Testis (tissue), 3 donors: ENCODE data around the gene ZFPM1. TPM values are rescaled to one million over a fixed set of nuclear protein-coding genes. Genes with fewer than 3 reads are reported as not detected.

Experiments
- DNase-seq: peaks from one replicate; pipeline ENCODE4 v3.0.0-alpha.2; 2019
- H3K27ac ChIP-seq, 2 donors: fragments of 200-600 bp; sonication (generic); one replicate each; pipeline ENCODE4 v1.5.1; 2019
- H3K27me3 ChIP-seq: fragments of 200-600 bp; sonication (generic); one replicate; pipeline ENCODE4 v1.5.1; 2019
- H3K36me3 ChIP-seq: fragments of 200-600 bp; sonication (generic); one replicate; pipeline ENCODE4 v1.5.1; 2017; ENCODE audit warnings: low read depth; ENCODE audit errors: missing control alignments
- H3K4me1 ChIP-seq: fragments of 200-600 bp; sonication (generic); one replicate; pipeline ENCODE4 v1.5.1; 2019
- H3K4me3 ChIP-seq, 2 donors: fragments of 200-600 bp; sonication (generic); one replicate each; pipeline ENCODE4 v1.5.1; 2017 to 2019
- H3K9me3 ChIP-seq: fragments of 200-600 bp; sonication (generic); one replicate; pipeline ENCODE4 v1.5.1; 2017
- CTCF ChIP-seq, 3 experiments: fragments of 450-650 bp in 2 of 3; fragments of 200-600 bp in 1 of 3; sonication (generic) in 1 of 3; IDR thresholded peaks; one replicate each; pipeline ENCODE4 v1.5.1; 2016 to 2019; ENCODE audit warnings: antibody characterized with exemption in 3 of 3, mild to moderate bottlenecking in 2 of 3, moderate library complexity in 1 of 3
- POLR2A ChIP-seq: fragments of 450-650 bp; IDR thresholded peaks from one replicate; pipeline ENCODE4 v1.6.1; 2017; ENCODE audit warnings: antibody characterized with exemption, mild to moderate bottlenecking, moderate library complexity
- WGBS, 2 donors: methylation state at CpG; one replicate each; pipeline ENCODE4 v1.1.5; 2018; 5-methylcytosine and 5-hydroxymethylcytosine counted together
- intact Hi-C: fragments of 100-400 bp; cut with DNase I; formaldehyde crosslinking; loops from one replicate; pipeline ENCODE4 v1.15.1; 2023; ENCODE audit warnings: low total_unique reads
- polyA plus RNA-seq: library from polyadenylated mRNA; stranded (reverse); fragments of 350-450 nt; fragmentation: Illumina TruSeq; extraction: RNeasy Lipid Tissue Mini Kit (QIAGEN cat#74804); gene quantifications from one replicate; pipeline ENCODE4 v1.2.3, GENCODE V29; 2014; ENCODE audit warnings: low read depth, low replicate concordance; ENCODE audit not compliant: insufficient read depth
- total RNA-seq, 2 donors: library from RNA; depleted of rRNA; stranded (reverse); fragments of >200 nt; gene quantifications; one replicate each; pipeline ENCODE4 v1.2.3, GENCODE V29; 2016

Gene ZFPM1
- total and polyA plus RNA-seq, 3 donors from 2014 or later = 12.8 to 25.1 (median 23.9) TPM

DNA sequence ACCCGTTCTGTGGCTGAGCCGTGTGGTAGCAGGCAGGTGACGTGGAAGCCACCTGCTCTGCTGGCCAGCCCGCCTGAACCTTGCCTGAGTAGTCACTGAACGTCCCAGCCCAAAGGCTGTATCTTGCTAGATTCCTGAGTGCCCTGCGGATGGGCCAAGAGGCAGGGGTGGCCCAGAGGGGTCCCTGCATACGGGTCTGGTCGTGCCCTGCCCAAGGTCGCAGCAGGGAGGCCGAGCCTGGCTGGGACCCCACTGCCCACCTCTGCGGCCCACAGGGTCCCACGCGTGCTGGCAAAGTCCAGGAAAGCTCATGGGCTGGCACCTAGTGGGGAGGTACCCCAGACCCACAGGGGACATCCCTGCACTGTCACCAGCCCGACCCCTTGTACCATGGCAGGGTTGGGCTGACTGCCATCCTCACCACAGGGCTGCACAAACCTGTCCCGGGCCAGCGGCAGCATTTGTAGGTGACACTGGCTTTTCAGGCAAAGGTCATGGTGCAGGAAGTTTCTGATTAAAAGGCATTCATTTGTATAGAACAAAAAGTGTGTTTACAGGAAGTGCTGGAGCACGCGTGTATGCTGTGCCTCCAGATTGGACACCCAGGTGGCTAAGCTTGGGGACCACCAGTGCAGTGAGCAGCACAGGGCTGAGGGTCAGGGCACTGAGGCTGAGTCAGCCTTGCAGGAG is 72.0 kb downstream of the ZFPM1 start:
- Histone ChIP-seq H3K27ac (no peak overlapping the region), H3K4me1 (peaks cover 54% of the 10 kb centered on the region), H3K27me3 (no peaks in the 10 kb centered on the region), H3K9me3 (no peaks in the 10 kb centered on the region), H3K4me3 (no peak overlapping the region), H3K36me3 (no peaks in the 10 kb centered on the region)
- WGBS, 2 donors = 25 to 63% methylated on average over 2 to 17 of the region's 18 CpGs
- no peak for TF ChIP-seq CTCF (IDR thresholded peaks at IDR 0.05)
- TF ChIP-seq POLR2A = no peak
- intact Hi-C loops = no loop called here
- no peak for DNase-seq

DNA sequence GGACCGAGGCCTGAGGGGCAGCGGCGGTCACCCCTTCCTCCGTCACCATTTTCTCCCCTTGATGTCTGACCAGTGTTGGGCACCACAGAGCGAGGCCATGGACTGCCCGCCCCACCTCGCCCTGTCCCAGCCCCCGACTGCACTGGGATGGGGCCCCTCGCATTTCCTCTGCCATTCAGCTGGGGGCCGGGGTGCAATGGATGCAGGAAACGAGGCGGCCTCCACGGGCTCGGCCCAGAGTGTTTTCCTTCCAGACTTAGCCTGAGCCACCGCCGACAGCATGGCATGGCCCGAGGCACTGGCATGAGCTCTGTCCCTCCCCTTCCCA is 72.5 kb downstream of the ZFPM1 start:
- peaks cover 58% of the 10 kb centered on the region for H3K4me1 ChIP-seq
- 61 to 62% methylated on average over 4 to 17 of the region's 17 CpGs for WGBS, 2 donors
- H3K27me3 ChIP-seq = no peaks in the 10 kb centered on the region
- no peaks in the 10 kb centered on the region for H3K9me3 ChIP-seq
- TF ChIP-seq CTCF (IDR thresholded peaks at IDR 0.05) = no peak
- no peak for TF ChIP-seq POLR2A
- no peak overlapping the region for H3K4me3 ChIP-seq
- intact Hi-C loops = no loop called here
- no peak overlapping the region for H3K27ac ChIP-seq
- DNase-seq = no peak
- no peaks in the 10 kb centered on the region for H3K36me3 ChIP-seq

GRCh38 chr16:88526008-88526905 is 73.2 kb downstream of the ZFPM1 start:
- H3K36me3 ChIP-seq = no peaks in the 10 kb centered on the region
- H3K4me1 ChIP-seq = peaks cover 64% of the 10 kb centered on the region
- H3K4me3 ChIP-seq = no peak overlapping the region
- no peak for TF ChIP-seq POLR2A
- no peak for TF ChIP-seq CTCF (IDR thresholded peaks at IDR 0.05)
- no peak for DNase-seq
- H3K27ac ChIP-seq = no peak overlapping the region
- intact Hi-C loops = no loop called here
- no peaks in the 10 kb centered on the region for H3K27me3 ChIP-seq
- H3K9me3 ChIP-seq = no peaks in the 10 kb centered on the region
- 73 to 74% methylated on average over 7 to 27 of the region's 29 CpGs for WGBS, 2 donors

- Histone ChIP-seq H3K4me3 (no peak overlapping the region), H3K9me3 (no peaks in the 10 kb centered on the region), H3K27me3 (no peaks in the 10 kb centered on the region), H3K27ac (no peak overlapping the region), H3K4me1 (peaks cover 70% of the 10 kb centered on the region), H3K36me3 (no peaks in the 10 kb centered on the region)
- 67% methylated on average over 9 of the region's 9 CpGs; no CpG with 5 or more reads in 1 of the 2 donors for WGBS, 2 donors
- no peak for TF ChIP-seq CTCF (IDR thresholded peaks at IDR 0.05)
- intact Hi-C loops = no loop called here
- DNase-seq = no peak
These were observed 73.8 kb downstream of the ZFPM1 start for GRCh38 chr16:88526906-88527185.
